SK-N-SH (cell line): Measurements from ENCODE around the gene SKIDA1.

Experiments used
- CHD2 ChIP-seq: fragments of 150-350 bp; IDR thresholded peaks from 2 replicates; pipeline ENCODE4 v1.6.1; 2018; ENCODE audit warnings: low read length; ENCODE audit not compliant: partially characterized antibody
- CTCF ChIP-seq: fragments of 200-600 bp; sonication (generic); IDR thresholded peaks from 2 replicates; pipeline ENCODE4 v1.6.1; 2017; ENCODE audit warnings: antibody characterized with exemption, mild to moderate bottlenecking, moderate library complexity
- RAD21 ChIP-seq: IDR thresholded peaks from 2 replicates; pipeline ENCODE4 v1.6.1; 2012; ENCODE audit warnings: mild to moderate bottlenecking, low read length

GRCh38 chr10:21467633-21468032 lies 57.8 kb downstream of the SKIDA1 start:
- TF ChIP-seq CTCF = no peak
- no peak for TF ChIP-seq RAD21
- TF ChIP-seq CHD2 = no peak
